Stimulated activated CD8-positive, alpha-beta memory T cell treated with anti-CD3 and anti-CD28 coated beads, Interleukin-4, amount 100 ng/mL, for 1 hour (primary cell): Measurements from ENCODE around the gene SH3RF3.

ENCODE experiments used
- DNase-seq, 2 donors: peaks; one replicate each; pipeline ENCODE4 v3.0.0-alpha.2; 2020; ENCODE audit warnings: low read depth in 2 of 2, low spot score in 1 of 2

Gene SH3RF3

DNA sequence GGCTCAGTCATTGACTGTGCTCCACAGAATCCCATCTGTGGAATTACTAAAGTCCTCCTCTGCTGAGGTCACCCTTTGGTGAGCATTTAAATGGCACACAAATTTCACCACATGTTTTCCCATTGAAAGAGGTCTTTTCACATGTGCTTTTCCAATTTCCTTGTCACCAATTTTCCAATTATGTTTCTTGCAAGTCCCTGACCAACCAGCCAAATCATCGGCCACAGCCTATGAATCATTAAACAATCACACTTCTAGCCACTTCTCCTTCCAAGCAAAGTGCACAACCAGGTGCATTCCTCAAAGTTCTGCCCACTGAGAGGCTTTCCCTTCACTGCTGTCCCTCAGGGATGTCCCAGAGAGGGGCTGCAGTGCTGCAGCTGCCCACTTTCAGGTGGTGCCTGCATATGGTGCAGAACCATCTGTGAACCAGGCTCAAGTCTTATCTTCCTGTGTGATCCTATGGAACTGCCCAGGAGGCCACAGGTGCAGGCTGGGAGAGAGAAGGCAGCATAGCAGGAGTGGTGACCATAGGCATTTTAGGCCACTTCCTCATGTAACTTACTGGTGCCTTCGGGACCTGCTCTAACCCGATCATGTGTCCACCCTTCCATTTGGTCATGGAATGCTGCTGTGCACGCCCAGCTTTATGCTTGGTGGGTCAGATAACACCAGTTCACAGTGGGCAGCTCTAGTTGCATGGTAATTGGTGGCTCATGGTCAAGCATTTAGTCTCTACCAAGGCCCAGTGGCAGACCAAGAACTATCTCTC, 331.7 kb downstream of the SH3RF3 start:
- DNase-seq, result no peak

GRCh38 chr2:109463236-109463635, 334.2 kb downstream of the SH3RF3 start:
- no peak for DNase-seq

GRCh38 chr2:109463891-109464290, 334.9 kb downstream of the SH3RF3 start:
- DNase-seq, result no peak

DNA sequence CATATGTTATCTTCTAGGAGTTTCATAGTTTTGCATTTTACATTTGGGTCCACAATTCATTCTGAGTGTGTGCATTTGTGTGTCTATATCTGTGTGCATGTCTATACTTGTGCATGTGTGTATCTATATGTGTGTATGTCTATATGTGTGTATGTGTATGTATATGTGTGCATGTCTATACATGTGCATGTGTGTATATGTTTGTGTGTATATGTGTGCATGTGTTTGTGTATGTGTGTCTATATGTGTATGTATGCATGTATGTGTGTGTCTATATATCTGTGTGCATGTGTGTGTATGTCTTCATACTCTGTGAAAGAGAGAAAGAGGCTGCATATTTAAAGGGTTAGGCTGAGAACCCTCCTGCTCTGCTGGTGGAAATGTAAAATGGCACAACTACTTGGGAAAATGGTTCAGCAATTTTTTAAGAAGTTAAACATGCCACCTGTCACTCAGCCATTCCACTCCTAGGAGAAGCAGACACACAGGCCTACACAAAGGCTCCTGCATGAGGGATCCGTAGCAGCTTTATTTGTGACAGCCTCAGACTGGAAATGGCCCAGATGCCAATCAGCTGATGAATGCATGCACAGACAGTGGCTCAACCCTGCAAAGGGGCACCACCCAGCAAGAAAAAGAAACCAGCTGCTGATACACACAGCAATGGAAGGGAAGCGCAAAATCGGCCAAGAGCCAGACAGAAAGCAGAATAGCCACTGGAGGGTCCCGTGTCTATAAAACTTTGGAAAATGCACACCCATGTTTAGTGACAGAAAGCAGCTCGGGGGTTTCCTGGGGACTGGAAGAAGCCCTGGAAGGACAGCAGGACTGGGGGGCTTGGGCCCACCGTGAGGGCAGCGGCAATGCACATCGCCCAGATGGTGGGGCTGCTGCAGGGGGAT, 337.9 kb downstream of the SH3RF3 start:
- no peak for DNase-seq

- no peak for DNase-seq
Measured at GRCh38 chr2:109467701-109468100, 338.7 kb downstream of the SH3RF3 start.

- DNase-seq, result no peak
Measured at GRCh38 chr2:109468893-109469292, 339.9 kb downstream of the SH3RF3 start.

DNA sequence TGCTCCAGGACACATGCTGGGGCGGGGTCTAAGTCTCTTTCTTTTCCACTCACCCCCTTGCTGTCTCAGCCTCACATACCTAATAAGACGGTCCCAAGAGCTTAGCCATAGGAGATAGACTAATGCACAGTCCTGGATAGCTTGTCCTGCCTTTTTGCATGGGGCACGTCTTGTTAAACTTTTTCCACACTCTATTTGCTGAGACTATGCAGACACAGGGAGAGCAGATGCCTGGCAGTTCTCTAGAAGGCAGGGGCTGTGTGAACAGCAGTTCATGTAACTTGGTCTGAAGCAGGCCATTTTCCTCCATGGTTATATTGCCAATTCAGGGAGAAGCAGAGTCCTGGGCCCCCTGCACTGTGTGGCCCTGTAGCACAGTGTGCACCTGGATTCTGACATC, 342.7 kb downstream of the SH3RF3 start:
- DNase-seq, result no peak

- no peak for DNase-seq
Measured at GRCh38 chr2:109472331-109472959, 343.4 kb downstream of the SH3RF3 start.

DNA sequence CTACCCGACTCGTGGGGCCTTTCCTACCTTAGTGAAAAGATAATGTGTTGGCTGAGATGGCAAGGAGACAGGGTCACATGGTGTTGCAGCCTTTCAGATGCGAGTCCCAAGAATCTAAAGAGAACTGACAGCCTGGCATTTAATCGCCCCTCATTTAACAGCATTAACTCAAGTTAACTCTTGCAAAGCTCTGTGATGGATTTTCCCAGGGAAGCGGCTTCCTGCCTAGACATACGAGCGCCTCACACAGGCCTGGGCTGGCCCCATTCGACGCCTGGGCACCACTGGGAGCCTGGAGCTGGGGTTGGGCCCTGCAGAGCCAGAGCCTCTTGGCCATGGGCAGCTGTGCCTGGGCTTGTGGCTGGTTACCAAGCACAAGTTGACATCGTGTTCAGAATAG, 344.0 kb downstream of the SH3RF3 start:
- DNase-seq, result no peak

- no peak for DNase-seq
Measured at GRCh38 chr2:109473616-109474318, 344.8 kb downstream of the SH3RF3 start.

GRCh38 chr2:109474319-109474825, 345.4 kb downstream of the SH3RF3 start:
- no peak for DNase-seq

DNA sequence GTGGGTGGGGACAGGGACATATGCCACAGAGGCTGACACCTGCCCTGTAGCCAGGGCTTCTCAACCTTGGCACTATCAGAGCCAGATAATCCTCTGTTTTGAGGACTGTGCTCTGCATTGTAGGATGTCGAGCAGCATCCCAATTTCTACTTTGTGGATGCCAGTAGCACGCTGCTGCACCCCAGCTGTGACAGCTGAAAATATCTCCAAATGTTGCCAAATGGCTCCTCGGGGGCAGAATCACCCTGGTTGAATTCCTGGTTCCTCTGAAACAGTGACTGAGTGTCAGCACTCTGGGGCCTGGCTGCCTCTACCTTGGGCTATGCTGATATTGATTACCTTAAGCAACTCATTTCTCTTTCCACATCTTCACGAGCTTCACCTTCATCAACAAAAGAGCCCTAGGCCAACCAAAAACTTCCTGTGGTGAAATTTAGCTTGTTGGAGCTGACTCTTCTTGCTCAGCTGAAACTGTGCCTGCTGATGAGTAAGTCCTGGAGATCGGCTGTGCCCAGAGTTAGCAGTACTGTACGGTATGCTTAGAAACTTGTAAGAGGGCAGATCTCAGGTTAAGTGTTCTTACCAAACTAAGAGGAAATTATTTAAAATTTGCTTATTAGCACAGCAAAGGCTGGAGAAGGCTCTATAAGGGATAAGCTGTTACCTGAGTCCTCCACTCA, 346.7 kb downstream of the SH3RF3 start:
- no peak for DNase-seq

DNA sequence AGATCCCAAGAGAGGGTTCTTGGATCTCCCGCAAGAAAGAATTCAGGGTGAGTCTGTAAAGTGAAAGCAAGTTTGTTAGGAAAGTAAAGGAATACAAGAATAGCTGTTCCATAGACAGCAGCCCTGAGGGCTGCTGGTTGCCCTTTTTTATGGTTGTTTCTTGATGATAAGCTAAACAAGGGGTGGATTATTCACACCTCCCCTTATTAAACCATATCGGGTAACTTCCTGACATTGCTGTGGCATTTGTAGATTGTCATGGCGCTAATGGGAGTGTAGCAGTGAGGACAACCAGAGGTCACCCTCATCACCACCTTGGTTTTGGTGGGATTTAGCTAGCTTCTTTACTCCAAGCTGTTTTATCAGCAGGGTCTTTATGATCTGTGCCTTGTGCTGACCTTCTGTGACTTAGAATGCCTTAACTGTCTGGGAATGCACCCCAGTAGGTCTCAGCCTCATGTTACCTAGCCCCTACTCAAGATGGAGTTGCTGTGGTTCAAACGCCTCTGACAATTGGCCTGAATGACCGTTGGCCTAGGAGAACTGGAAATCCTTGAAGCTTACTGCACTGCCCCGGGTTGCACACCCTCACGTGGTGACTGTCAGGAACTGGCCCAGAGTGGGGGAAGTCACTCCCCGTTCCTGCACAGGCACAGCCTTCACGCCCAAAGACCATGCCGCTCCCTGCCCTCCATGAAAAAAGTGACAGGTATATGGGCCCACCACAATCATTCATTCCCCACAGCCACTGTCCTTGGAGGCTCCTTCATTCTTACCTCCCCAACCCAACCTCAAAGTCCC, 347.8 kb downstream of the SH3RF3 start:
- no peak for DNase-seq

GRCh38 chr2:109478906-109479493, 350.0 kb downstream of the SH3RF3 start:
- no peak for DNase-seq

DNA sequence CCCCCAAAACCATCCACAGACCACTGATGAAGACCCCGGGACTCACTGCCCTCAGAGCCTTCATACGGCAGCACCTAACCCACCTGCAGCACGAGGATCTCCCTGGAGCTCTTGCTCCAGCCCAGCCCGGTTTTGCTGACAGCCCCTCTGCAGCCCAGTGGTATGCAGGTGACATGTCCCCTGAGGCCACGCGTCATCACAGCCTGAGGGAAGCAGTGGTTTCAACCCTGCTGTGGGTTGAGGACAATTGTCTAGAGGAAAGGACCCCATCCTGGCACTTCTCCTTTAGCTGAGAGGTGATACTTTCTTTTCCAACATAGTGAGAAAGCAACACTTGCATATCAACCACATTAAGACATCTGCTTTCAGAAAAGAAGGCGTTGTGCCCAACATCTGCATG, 350.8 kb downstream of the SH3RF3 start:
- DNase-seq, result no peak

- DNase-seq, result no peak
Measured at GRCh38 chr2:109480486-109481195, 351.6 kb downstream of the SH3RF3 start.

DNA sequence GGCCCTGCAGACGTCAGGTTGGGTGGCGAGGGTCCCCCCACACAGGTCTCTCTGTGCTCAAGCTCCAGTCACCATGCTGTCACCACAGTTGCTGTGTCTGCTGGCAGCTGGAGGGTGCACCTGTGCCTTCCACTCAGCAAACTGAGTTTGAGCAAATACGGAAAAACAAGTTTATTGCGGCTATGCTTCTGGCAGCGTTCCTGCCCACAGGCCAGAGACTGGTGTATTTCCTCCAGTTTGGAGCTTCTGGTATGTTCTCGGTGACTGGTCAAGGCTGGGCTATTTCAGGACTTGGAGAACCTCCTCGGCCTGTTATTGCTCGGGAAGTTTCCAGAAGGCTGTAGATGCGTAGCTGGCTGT, 352.2 kb downstream of the SH3RF3 start:
- DNase-seq, result no peak

DNA sequence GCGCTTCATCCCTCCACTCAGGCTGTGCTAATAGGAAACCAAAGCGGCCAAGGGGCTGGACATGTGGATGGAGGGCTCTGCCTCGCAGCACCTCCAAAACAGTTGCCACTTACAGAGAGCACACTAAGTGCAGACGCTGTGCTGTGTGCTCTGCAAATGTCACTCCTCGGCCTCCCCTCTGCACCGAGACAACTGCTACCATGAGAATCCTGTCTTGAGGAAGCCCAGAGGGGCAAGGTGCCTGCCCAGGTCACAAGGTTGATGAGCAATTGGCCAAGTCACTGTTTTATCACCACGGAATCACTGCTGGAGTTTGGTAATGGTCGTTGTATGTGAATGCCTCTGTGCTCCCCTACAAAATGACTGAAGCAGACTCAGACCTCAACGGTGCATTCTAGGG, 352.6 kb downstream of the SH3RF3 start:
- DNase-seq, result no peak

DNA sequence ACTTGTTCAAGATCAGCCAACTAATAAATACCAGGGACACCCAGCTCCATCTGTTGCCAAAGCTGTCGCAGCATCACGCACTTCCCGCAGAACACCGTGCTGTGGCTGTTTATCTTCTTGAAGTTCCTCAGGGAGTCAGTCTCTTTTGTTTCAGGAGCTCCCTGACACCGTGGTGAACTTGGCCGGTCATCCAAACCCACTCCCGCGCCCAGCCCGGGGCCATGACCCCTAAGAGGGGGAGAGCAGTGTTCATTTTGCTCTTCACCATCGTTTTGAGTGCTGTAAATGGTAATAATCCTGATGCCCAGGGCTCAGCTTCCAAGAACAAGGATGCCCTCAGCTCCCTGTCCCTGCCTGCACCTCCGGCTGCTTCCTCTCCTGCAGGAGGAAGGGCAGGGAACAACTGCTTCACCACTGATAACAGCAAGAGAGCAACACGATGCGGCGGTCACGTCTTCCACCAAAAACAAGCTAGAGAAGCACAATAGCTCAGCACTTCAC, 353.4 kb downstream of the SH3RF3 start:
- no peak for DNase-seq
